T-helper 2 cell treated with Interferon-gamma antibody and Interleukin-4, amounts not matched to agents 5 μg/mL and 100 μg/mL, for 36 hours (primary cell): ENCODE measurements around the gene SCN2B.

ENCODE experiments used
- DNase-seq: peaks from one replicate; pipeline ENCODE4 v3.0.0; 2021; ENCODE audit warnings: low spot score
- H3K27ac Mint-ChIP-seq: one replicate; pipeline ENCODE4 v1.8.0; 2021; ENCODE audit warnings: mild to moderate bottlenecking, mixed read lengths
- H3K27me3 Mint-ChIP-seq: one replicate; pipeline ENCODE4 v1.8.0; 2021; ENCODE audit warnings: low read depth, mixed read lengths
- H3K36me3 Mint-ChIP-seq: one replicate; pipeline ENCODE4 v1.8.0; 2021; ENCODE audit warnings: low read depth, mixed read lengths
- H3K4me1 Mint-ChIP-seq: one replicate; pipeline ENCODE4 v1.8.0; 2021; ENCODE audit warnings: low read depth, mixed read lengths
- H3K4me3 Mint-ChIP-seq: one replicate; pipeline ENCODE4 v1.8.0; 2022; ENCODE audit warnings: mild to moderate bottlenecking, moderate library complexity, mixed read lengths
- H3K9me3 Mint-ChIP-seq: one replicate; pipeline ENCODE4 v1.8.0; 2021; ENCODE audit warnings: mixed read lengths

The SCN2B gene

GRCh38 chr11:118148856-118149255 is 27.6 kb downstream of the SCN2B start:
- no peak for DNase-seq
- Mint-ChIP-seq H3K9me3 (no peaks in the 10 kb centered on the region), H3K36me3 (no peaks in the 10 kb centered on the region), H3K4me1 (peaks cover 7% of the 10 kb centered on the region), H3K27me3 (peaks cover 65% of the 10 kb centered on the region), H3K4me3 (no peak overlapping the region), H3K27ac (no peak overlapping the region)

GRCh38 chr11:118148240-118148639 is 28.2 kb downstream of the SCN2B start:
- H3K36me3 Mint-ChIP-seq: no peaks in the 10 kb centered on the region
- peaks cover 3% of the 10 kb centered on the region for H3K4me1 Mint-ChIP-seq
- H3K27me3 Mint-ChIP-seq: peaks cover 65% of the 10 kb centered on the region
- H3K27ac Mint-ChIP-seq: no peak overlapping the region
- no peak for DNase-seq
- H3K9me3 Mint-ChIP-seq: no peaks in the 10 kb centered on the region
- no peak overlapping the region for H3K4me3 Mint-ChIP-seq

- peaks cover 66% of the 10 kb centered on the region for H3K27me3 Mint-ChIP-seq
Observed at GRCh38 chr11:118147502-118147901, 28.9 kb downstream of the SCN2B start.

GRCh38 chr11:118146554-118146953 is 29.9 kb downstream of the SCN2B start:
- H3K4me3 Mint-ChIP-seq: peak overlapping the region; percentile 81
- peaks cover 7% of the 10 kb centered on the region for H3K4me1 Mint-ChIP-seq
- H3K36me3 Mint-ChIP-seq: no peaks in the 10 kb centered on the region
- no peaks in the 10 kb centered on the region for H3K9me3 Mint-ChIP-seq
- H3K27me3 Mint-ChIP-seq: peaks cover 66% of the 10 kb centered on the region
- no peak overlapping the region for H3K27ac Mint-ChIP-seq
- no peak for DNase-seq

More at GRCh38 chr11:118147502-118147901, 28.9 kb downstream of the SCN2B start:
- no peak for DNase-seq
- Mint-ChIP-seq H3K36me3 (no peaks in the 10 kb centered on the region), H3K9me3 (no peaks in the 10 kb centered on the region), H3K27ac (no peak overlapping the region), H3K4me3 (no peak overlapping the region), H3K4me1 (peaks cover 7% of the 10 kb centered on the region)

- Mint-ChIP-seq H3K4me3 (peak overlapping the region; percentile 84), H3K9me3 (no peaks in the 10 kb centered on the region), H3K4me1 (peaks cover 7% of the 10 kb centered on the region), H3K27ac (peak overlapping the region; percentile 61), H3K27me3 (peaks cover 60% of the 10 kb centered on the region), H3K36me3 (no peaks in the 10 kb centered on the region)
- peak; percentile 90 for DNase-seq
Observed at GRCh38 chr11:118145285-118146227, 30.9 kb downstream of the SCN2B start.

- no peak overlapping the region for H3K27ac Mint-ChIP-seq
- no peaks in the 10 kb centered on the region for H3K9me3 Mint-ChIP-seq
- no peak for DNase-seq
- H3K4me1 Mint-ChIP-seq: peaks cover 7% of the 10 kb centered on the region
- peaks cover 55% of the 10 kb centered on the region for H3K27me3 Mint-ChIP-seq
- H3K4me3 Mint-ChIP-seq: peak overlapping the region; percentile 84
- H3K36me3 Mint-ChIP-seq: no peaks in the 10 kb centered on the region
Observed at GRCh38 chr11:118144301-118145268, 31.9 kb downstream of the SCN2B start.

- no peaks in the 10 kb centered on the region for H3K9me3 Mint-ChIP-seq
- no peak for DNase-seq
- H3K27ac Mint-ChIP-seq: no peak overlapping the region
- no peaks in the 10 kb centered on the region for H3K36me3 Mint-ChIP-seq
- H3K4me3 Mint-ChIP-seq: no peak overlapping the region
- H3K4me1 Mint-ChIP-seq: peaks cover 7% of the 10 kb centered on the region
- peaks cover 59% of the 10 kb centered on the region for H3K27me3 Mint-ChIP-seq
Observed at GRCh38 chr11:118143661-118144185, 32.7 kb downstream of the SCN2B start.

GRCh38 chr11:118142809-118143208 is 33.6 kb downstream of the SCN2B start:
- Mint-ChIP-seq H3K36me3 (no peaks in the 10 kb centered on the region), H3K27ac (no peak overlapping the region), H3K27me3 (peaks cover 51% of the 10 kb centered on the region), H3K9me3 (no peaks in the 10 kb centered on the region), H3K4me1 (peaks cover 7% of the 10 kb centered on the region), H3K4me3 (peak overlapping the region; percentile 3)
- no peak for DNase-seq

GRCh38 chr11:118142081-118142480 is 34.4 kb downstream of the SCN2B start:
- peaks cover 51% of the 10 kb centered on the region for H3K27me3 Mint-ChIP-seq
- H3K27ac Mint-ChIP-seq: no peak overlapping the region
- no peak overlapping the region for H3K4me3 Mint-ChIP-seq
- DNase-seq: no peak
- no peaks in the 10 kb centered on the region for H3K36me3 Mint-ChIP-seq
- peaks cover 7% of the 10 kb centered on the region for H3K4me1 Mint-ChIP-seq
- no peaks in the 10 kb centered on the region for H3K9me3 Mint-ChIP-seq

- Mint-ChIP-seq H3K27me3 (peaks cover 48% of the 10 kb centered on the region), H3K4me1 (peaks cover 4% of the 10 kb centered on the region), H3K36me3 (no peaks in the 10 kb centered on the region), H3K4me3 (no peak overlapping the region), H3K27ac (no peak overlapping the region), H3K9me3 (no peaks in the 10 kb centered on the region)
- DNase-seq: no peak
Observed at GRCh38 chr11:118139578-118139977, 36.9 kb downstream of the SCN2B start.

GRCh38 chr11:118138839-118139420 is 37.5 kb downstream of the SCN2B start:
- H3K4me1 Mint-ChIP-seq: peaks cover 4% of the 10 kb centered on the region
- no peak overlapping the region for H3K27ac Mint-ChIP-seq
- no peak for DNase-seq
- H3K4me3 Mint-ChIP-seq: no peak overlapping the region
- H3K9me3 Mint-ChIP-seq: no peaks in the 10 kb centered on the region
- H3K36me3 Mint-ChIP-seq: no peaks in the 10 kb centered on the region
- H3K27me3 Mint-ChIP-seq: peaks cover 48% of the 10 kb centered on the region

GRCh38 chr11:118136801-118137200 is 39.6 kb downstream of the SCN2B start:
- Mint-ChIP-seq H3K9me3 (no peaks in the 10 kb centered on the region), H3K36me3 (no peaks in the 10 kb centered on the region), H3K4me3 (no peak overlapping the region), H3K27me3 (peaks cover 34% of the 10 kb centered on the region), H3K4me1 (no peaks in the 10 kb centered on the region), H3K27ac (no peak overlapping the region)
- no peak for DNase-seq

- no peak overlapping the region for H3K27ac Mint-ChIP-seq
- H3K27me3 Mint-ChIP-seq: peaks cover 36% of the 10 kb centered on the region
- no peak for DNase-seq
Observed at GRCh38 chr11:118136341-118136740, 40.1 kb downstream of the SCN2B start.

More at GRCh38 chr11:118136341-118136740, 40.1 kb downstream of the SCN2B start:
- no peaks in the 10 kb centered on the region for H3K36me3 Mint-ChIP-seq
- H3K9me3 Mint-ChIP-seq: no peaks in the 10 kb centered on the region
- H3K4me1 Mint-ChIP-seq: no peaks in the 10 kb centered on the region
- no peak overlapping the region for H3K4me3 Mint-ChIP-seq
